ENCODE results near the gene SPRTN.
"Not testable (repeated sequence)": the region's sequence is repeated elsewhere in the genome, so short reads cannot be mapped to it uniquely, and the experiment has no call there.

SPRTN gene

DNA sequence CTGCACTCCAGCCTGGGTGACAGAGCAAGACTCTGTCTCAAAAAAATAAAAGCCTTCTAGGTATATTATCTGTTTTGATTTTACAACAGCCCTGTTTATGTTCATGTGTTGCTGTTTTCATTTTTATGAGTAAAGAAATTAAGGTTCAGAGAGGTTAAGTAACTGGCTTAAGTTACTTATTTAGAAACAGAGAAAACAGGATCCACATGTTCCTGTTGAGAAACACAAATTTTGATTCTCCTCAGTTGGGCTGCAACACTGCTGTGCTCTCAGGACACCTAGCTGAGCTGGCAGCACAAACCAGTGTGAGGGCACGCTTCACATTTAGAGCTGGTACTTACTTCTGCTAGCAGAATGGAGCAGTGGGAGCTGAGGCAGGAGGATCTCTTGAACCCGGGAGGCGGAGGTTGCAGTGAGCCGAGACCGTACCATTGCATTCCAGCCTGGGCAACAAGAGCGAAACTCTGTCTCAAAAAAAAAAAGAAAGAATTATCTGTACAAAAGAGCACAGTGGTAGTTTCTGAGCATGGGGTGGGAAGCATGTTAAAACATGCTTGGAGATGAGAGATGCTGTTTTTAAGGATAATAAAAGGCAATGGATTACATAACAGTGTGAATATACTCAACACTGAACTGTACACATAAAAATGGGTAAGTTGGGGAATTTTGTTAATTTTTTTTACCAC is 2.4 kb downstream of the SPRTN start:
- DNase-seq (ENCODE audit: low spot score), result no peak
- in situ Hi-C loops (cut with MboI; ENCODE audit: low sequenced_read_pairs, unreplicated experiment), result no loop called here
- TF ChIP-seq, protein P1, sequence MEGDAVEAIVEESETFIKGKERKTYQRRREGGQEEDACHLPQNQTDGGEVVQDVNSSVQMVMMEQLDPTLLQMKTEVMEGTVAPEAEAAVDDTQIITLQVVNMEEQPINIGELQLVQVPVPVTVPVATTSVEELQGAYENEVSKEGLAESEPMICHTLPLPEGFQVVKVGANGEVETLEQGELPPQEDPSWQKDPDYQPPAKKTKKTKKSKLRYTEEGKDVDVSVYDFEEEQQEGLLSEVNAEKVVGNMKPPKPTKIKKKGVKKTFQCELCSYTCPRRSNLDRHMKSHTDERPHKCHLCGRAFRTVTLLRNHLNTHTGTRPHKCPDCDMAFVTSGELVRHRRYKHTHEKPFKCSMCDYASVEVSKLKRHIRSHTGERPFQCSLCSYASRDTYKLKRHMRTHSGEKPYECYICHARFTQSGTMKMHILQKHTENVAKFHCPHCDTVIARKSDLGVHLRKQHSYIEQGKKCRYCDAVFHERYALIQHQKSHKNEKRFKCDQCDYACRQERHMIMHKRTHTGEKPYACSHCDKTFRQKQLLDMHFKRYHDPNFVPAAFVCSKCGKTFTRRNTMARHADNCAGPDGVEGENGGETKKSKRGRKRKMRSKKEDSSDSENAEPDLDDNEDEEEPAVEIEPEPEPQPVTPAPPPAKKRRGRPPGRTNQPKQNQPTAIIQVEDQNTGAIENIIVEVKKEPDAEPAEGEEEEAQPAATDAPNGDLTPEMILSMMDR (IDR thresholded peaks at IDR 0.05; ENCODE audit: borderline replicate concordance, control extremely low read depth, extremely low read depth, insufficient read depth, missing control alignments), result no peak

GRCh38 chr1:231347961-231348360 is 9.9 kb downstream of the SPRTN start:
- no peak for DNase-seq (ENCODE audit: low spot score)
- in situ Hi-C loops (cut with MboI; ENCODE audit: low sequenced_read_pairs, unreplicated experiment), result no loop called here
- TF ChIP-seq, protein P1 (IDR thresholded peaks at IDR 0.05; ENCODE audit: borderline replicate concordance, control extremely low read depth, extremely low read depth, insufficient read depth, missing control alignments), result no peak

- TF ChIP-seq, protein P1 (IDR thresholded peaks at IDR 0.05; ENCODE audit: borderline replicate concordance, control extremely low read depth, extremely low read depth, insufficient read depth, missing control alignments), result no peak
- in situ Hi-C loops (cut with MboI; ENCODE audit: low sequenced_read_pairs, unreplicated experiment), result no loop called here
Observed at GRCh38 chr1:231348442-231348841, 10.3 kb downstream of the SPRTN start.

DNA sequence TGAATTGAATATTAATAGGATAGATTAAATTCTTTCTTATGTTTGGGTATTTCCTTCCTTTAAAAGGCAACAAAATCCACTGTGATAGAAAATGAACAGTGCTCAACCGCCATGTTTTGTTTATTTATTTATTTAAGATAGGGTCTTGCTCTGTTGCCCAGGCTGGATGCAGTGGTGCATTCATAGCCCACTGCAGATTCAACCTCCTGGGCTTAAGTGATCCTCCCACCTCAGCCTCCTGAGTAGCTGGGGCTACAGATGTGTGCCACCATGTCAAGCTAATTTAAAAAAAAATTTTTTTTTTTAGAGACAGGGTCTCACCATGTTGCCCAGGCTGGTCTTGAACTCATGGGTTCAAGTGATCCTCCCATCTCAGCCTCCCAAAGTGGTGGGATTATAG is 10.8 kb downstream of the SPRTN start:
- DNase-seq (ENCODE audit: low spot score); in situ Hi-C loops (cut with MboI; ENCODE audit: low sequenced_read_pairs, unreplicated experiment): not testable (repeated sequence)

More at GRCh38 chr1:231348442-231348841, 10.3 kb downstream of the SPRTN start:
- DNase-seq (ENCODE audit: low spot score), result no peak

GRCh38 chr1:231351816-231352215 is 13.7 kb downstream of the SPRTN start:
- in situ Hi-C loops (cut with MboI; ENCODE audit: low sequenced_read_pairs, unreplicated experiment), result no loop called here
- no peak for DNase-seq (ENCODE audit: low spot score)
- TF ChIP-seq, protein P1 (IDR thresholded peaks at IDR 0.05; ENCODE audit: borderline replicate concordance, control extremely low read depth, extremely low read depth, insufficient read depth, missing control alignments), result no peak

DNA sequence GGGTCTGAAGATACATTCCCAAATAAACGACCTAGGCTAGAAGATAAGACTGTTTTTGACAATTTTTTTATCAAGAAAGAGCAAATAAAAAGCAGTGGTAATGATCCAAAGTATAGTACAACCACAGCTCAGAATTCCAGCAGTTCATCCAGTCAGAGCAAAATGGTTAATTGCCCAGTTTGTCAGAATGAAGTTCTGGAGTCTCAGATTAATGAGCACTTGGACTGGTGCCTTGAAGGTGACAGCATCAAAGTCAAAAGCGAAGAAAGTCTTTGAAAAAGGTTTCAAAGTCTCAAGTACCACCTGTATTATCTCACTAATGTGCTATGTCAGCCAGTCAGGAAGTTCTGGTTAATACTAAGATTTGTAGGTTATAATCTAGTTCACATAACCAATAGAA is 15.0 kb downstream of the SPRTN start:
- DNase-seq (ENCODE audit: low spot score), result no peak

More for the DNA sequence above, 15.0 kb downstream of the SPRTN start:
- in situ Hi-C loops (cut with MboI; ENCODE audit: low sequenced_read_pairs, unreplicated experiment), result no loop called here
- TF ChIP-seq, protein P1 (IDR thresholded peaks at IDR 0.05; ENCODE audit: borderline replicate concordance, control extremely low read depth, extremely low read depth, insufficient read depth, missing control alignments), result no peak
